TTC549 (cell line): ENCODE data around the gene PTPN22.

ENCODE experiments used
- FAIRE-seq: peaks from 2 replicates; lab custom pipeline; 2012; peaks lifted over from hg19 to GRCh38; lab: Jason Lieb, UNC

PTPN22 gene

DNA sequence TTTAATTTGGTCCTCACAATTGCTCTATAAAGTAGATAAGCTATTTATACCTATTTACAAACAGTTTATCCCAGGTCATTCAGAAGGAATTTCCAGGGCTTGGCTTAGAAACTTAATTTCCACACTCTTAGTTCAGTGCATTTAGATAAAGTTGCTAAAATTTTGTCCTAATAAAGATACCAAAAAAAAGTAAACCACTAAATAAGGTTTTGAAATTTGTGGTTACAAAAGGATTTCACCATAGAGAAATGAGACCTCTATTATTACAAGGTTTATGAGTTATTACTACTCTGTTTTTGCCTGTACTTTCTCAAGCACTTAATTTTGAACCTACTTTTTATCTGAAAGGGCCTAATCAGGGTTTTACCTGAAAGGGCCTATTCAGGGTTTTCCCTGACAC, 22.4 kb downstream of the PTPN22 start:
- no peak for FAIRE-seq

DNA sequence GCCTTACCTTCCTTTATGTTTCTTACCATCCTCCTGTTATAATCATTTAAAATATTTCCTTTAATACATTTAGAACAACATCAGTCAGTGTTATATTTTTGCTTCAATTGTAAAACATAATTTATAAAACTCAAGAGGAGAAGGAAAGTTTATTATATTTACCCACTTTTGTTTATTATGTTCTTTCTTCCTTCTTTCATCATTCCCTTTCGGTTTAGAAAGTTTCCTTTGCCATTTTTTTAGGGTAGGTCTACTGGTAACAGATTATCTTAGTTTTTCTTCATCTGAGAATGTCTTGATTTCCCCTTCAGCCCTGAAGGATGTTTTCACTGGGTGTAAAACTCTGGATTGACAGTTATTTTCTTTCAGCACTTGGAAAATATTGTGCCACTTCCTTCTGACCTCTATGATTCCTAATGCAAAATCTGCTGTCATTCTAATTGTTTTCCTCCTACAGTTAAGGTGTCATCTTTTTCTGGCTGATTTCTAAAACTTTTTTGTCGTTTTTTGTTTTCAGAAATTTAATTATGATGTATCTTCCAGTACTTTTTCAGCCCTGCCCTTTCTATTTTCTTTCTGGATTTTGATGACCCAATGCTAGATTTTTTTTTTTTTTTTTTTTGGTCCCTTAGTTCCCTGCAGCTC, 25.0 kb downstream of the PTPN22 start:
- FAIRE-seq, result no peak

DNA sequence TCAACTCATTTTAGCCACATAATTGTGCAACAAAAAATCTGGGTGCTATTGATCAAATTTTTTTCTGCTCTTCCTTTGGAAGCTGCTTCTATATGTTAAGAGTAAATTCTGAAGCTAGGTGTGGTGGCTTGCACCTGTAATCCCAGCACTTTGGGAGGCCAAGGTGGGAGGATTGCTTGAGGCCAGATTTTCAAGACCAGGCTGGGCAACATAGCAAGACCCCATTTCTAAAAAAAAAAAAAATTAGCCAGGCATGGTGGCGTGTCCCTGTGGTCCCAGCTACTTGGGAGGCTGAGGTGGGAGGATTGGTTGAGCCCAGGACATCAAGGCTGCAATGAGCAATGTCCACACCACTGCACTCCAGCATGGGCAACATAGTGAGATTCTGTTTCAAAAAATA, 35.0 kb downstream of the PTPN22 start:
- FAIRE-seq, result no peak

DNA sequence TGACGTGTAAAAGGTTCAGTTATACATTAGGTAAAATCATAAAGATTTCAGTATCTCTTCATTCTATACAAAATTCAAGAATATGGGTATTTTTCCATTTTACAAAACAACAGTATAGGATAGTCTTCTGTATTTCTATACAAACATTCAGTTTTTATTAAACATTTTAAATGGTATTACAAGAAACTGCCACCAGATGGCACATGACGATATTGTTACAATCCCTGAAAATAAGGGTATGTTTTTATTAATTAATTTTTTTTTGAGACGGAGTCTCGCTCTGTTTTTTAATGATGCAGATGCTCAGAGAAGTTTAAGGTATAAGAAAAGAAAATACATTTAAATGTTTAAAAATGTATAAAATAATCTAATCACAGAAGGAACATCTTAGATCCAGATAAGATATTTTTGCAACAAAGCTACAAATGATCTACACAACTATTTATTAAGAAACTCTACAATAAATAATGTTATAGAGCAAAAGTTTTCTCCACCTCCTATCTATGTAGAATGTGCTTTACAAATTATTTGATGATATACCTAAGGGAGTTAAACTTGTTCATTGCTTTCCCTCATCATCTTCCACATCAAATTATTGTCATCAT, 35.7 kb downstream of the PTPN22 start:
- FAIRE-seq, result peak; percentile 95

DNA sequence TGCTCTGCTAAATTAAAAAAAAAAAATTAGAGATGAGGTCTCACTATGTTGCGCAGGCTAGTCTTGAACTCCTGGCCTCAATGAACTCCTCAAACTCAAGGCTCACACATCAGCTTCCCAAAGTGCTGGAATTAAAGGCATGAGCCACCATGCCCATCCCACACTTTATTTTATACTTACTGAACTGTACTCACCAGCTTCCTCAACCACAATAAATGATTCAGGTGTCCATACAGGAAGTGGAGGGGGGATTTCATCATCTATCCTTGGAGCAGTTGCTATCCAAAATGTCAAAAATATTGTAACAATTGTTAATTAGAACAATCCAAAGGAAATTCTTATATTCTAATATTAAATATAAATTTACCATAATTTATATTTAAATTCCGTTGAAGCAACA, 36.8 kb downstream of the PTPN22 start:
- no peak for FAIRE-seq

DNA sequence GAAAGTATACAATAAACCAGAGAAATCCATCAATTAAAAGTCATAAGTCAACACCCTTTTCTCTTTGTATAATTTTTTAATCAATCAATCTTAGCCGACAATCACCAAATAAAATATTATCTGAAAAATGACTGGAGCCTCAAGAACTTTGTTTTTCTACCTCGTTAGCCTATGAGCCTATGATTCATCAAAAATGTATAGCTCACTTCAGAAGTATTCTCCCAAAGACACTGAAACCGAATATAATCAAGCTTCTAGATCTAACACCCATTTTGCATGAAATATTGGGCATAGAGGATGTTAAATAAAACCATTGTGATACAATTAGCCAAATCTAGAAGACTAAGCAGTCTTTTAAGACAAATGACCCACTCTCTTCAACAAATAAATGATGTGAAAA, 41.5 kb downstream of the PTPN22 start:
- no peak for FAIRE-seq

DNA sequence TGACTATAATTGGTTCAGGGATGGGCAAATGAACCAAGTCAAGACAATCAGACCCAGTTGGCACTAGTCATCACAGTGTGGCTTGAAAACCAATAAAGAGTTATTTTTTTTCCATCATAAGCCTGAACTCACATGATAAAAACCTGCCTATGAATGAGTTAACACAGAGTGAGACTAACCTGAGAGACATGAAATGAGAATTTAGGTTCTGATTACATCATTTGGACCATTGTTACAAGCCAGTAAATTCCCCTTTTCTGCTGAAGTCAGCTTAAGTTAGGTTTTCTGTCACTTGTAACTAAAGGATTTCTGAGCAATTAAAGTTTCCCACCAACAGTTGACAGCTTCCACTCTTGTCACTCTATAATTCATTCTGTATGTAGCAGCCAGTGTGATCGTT, 49.6 kb downstream of the PTPN22 start:
- no peak for FAIRE-seq

DNA sequence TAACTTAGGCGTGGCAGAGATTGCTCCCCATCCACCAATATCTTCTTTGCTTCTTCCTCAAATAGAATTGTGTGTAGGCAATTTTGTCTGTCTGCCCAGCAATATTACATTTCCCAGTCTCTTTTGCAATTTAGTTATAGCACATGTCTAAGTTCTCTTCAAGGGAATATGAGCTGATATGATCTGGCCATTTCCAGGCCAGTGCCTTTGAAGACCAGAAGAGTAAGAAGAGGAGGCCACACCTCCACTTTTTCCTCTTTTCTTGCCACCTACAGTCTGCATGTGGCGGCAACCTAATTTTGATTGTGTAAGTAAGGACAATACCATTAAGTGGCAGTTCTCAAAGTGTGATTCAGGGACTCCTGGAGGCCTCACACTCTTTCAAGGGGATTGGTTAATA, 52.9 kb downstream of the PTPN22 start:
- no peak for FAIRE-seq

DNA sequence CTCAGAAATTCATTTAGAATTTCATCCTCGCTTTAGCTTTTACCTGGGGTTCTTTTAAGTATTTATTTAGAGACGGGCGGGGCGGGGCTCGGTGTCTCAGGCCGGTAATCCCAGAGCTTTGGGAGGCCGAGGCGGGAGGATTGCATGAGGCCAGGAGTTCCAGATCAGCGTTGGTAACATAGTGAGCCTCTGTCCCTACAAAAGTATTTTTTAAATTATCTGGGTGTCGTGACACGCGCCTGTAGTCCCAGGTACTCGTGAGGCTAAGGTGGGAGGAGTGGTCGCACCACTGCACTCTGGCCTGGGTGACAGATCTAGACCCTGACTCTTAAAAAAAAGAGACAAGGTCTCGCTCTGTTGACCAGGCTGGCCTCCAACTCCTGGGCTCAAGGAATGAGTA, 58.3 kb downstream of the PTPN22 start:
- no peak for FAIRE-seq

DNA sequence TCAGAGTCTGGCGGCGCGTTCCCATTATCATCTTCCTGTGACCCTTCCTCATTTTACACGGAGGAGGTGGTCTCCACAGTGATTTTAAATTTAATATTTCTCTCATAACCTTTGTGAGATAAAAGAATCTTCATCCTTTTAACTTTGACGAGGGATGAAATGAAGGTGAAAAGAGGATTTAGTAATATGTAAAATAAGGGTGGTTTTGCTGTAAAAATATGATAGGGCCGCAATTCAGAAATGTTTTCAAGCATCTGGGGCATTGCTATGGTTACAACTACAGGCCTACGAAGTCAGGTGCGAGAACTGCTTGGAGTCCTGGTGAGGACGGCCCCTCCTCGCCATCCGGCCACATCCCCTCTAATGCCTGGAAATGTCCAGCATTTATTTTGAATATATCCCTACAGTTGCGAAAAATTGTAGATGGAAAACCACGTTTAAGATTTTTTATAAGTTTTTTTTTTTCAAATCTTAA, 58.8 kb downstream of the PTPN22 start:
- no peak for FAIRE-seq

DNA sequence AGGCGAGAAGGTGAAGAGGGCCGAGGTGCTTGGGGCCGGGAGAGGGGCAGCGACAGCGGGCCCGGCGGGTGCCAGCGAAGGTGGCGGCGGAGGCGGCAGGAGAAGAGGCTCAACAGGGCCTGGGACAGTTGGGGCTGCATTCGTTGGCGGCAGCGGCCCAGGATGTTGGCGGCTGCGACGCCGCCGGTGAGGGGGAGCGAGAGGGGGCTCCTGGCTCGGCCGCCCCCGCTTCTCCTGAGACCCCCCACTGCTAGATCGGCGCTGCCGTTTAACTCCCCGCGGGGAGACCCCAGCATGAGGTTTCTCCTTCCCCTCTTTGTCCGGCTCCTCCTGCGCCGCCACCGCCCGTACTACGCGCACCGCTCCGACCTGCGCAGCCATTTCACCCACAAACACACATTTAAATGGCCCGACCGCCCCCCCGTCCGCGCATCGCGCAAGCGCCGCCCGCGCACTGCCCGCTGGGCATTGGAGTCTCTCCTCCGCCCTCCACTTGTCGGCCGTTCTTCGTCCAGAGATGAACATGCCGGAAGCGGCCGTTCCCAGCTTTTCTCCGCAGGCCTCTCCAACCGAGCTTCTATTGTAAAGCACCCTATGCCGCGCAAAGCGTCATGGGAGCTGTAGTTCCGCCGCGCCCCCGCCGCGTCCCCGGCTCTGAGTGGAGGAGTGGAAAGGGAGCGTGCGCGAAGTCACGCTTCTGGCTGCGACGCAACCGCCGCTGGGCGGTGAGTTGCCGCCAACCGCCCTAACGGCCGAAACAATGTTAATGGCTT, 59.4 kb downstream of the PTPN22 start, which contains the start of gene RSBN1:
Gene RSBN1, minus strand, starts transcription at position 589 of the 773 bp plus-strand sequence. Its CDS starts 64 bp downstream, at position 525.
- peak; percentile 96 for FAIRE-seq

DNA sequence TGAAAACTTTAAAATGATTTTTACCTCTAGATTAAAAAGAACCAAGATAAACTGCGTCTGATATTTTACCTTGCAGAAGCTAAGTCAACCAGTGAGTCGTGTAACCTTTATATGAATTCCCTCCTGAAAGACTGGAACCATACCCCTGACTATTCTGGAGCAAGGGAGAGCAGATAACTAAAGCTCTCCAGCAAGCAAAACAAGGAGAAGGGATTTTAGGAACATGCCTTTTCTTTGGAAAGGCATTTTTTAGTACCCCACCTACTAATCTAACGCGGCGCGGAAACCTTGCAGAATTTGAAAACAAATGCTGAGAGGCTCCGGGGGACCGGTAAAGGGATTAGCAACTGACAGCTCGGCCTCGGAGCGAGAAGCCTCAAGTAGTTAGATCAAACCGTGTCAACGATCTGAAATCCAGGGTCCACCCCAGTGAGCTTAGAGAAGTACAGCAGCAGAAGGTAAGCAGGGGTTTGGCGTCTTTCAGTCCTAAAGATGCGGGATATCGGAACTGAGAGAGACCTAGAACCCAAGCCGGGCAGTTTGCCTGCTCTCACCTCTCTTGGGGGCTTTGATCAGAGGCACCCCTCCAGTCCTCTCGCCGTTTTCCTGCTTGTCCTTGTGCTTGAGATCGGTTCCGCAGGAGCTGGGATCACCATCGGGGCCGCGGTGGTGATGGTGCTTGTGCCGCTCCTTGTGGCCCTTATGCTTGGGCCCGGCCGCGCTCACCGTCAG, 60.2 kb downstream of the PTPN22 start:
- no peak for FAIRE-seq

DNA sequence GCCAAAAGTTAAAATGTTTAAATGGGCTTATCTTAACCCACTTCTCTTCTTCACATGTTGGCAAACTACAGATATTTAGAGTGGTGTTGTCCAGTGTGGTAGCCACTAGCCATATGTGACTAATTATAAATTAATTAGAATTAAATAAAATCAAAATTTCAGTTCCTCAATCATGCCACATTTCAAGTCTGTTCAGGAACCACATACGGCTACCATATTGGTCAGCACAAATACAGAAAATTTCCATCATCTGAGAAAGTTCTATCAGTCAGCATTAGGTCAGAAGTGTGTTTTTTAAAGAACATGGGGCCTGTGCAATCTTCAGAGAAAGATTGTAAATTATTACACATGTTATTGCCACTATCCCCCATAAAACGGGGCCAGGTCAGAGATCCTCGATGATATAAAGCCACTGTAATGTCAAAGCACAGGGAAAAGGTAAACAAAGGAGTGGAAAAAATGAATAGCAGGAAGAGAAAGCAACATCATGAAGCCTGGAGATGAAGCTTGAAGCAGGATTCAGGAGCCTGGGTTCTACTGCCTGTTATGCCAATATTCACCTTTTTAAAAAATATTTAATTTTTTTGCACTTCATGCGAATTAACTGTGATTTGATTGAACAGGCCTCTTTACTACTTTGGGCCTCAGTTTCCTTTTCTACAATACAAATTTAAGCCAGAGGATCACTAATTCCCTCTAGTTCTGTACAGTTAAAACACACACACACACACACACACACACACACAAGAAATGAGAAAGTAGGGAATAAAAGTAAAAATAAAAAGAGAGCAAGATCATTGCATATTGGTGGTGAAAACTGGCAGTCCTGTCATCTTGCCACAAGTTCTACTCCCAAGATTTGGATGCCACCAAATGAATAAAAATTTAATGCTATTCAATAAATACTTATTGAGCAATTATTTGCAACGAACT, 61.6 kb downstream of the PTPN22 start:
- FAIRE-seq, result no peak

DNA sequence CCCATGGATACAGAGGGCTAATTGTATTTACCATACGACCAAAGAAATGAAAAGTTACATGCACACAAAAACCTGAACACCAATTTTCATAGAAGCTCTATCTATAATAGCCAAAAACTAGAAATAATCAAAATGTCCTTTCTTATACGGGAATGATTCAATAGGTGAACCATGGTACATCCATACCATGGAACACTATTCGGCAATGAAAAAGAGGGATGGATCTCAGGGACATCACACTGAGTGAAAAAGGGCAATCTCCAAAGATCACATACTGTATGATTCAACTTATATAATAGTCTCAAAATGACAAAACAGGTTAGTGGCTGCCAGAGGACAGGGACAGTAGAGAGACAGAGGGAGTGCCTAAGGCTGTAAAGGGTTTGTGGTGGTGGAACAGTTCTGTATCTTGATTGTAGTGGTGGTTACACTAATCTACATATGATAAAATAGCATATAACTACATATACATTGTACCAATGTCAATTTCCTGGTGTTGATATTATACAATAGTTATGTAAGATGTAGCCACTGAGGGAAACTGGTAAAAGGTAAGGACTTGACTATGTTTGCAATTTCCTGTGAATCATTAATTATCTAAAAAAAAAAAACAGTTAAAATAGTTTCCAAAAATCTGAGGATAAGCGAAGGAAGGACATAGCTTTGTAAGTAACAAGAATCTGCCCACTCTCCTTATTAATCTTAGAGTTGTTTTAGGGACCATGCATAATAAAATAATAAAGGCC, 62.9 kb downstream of the PTPN22 start:
- FAIRE-seq, result no peak

DNA sequence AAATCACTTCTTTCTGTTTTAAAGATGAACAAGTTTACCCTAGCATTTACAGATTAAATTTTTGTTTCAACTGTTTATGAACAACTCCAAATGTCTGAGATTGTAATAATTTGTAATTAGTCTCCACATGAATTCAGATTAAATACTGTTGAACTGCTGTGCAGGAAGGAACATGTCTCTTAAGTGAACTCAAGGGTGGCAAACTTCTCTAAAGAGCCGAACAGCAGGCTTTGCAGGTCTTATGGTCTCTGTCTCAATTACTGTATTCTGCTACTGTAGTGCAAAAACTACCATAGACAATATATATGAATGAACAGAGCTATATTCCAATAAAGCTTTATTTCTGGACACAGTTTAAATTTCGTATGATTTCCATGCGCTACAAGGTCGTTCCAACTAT, 65.9 kb downstream of the PTPN22 start:
- FAIRE-seq, result no peak

DNA sequence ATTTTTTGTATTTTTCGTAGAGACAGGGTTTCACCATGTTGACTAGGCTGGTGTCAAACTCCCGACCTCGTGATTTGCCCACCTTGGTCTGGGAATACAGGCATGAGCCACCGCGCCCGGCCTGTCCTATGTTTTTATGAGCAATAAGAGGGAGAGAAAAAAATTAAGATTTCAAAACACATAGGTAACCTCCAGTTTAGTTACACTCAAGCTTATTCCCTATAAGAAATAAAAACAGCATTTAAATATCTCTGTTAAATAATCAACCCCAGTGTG, 66.3 kb downstream of the PTPN22 start:
- FAIRE-seq, result no peak

DNA sequence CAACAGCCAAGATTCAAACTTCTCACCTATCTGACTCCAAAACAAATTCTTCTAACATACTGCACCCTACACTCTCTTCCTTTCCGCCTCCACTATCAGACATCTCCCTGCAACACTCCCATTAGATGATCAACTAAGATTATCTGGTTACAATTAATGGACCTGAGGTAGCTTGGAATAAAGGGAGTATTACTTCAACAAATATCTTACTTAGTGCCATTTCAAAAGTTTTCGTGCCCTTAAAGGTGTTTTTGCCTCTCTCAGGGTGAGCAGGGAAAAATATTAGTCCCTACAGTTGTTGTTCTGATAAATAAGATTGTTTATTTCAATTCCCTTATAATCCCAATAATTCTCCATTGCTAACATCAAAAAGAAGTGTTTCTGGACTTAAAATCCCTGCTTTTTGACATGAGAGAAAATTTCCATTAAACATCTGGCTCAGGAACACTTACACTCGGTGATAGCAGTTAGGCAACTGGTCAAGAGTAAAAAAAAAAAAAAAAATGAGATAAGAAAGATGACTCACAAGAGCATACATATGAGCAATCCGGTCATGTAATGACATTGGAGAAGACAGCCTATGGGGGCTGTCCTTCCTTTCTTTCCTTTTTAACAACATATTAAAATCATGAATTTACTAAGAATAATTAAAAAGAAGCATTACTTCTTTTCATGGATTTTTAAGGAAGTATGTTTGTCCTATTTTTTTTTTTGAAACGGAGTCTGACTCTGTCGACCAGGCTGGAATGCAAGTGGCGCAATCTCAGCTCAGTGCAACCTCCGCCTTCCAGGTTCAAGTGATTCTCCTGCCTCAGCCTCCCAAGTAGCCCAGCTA, 66.9 kb downstream of the PTPN22 start:
- no peak for FAIRE-seq

DNA sequence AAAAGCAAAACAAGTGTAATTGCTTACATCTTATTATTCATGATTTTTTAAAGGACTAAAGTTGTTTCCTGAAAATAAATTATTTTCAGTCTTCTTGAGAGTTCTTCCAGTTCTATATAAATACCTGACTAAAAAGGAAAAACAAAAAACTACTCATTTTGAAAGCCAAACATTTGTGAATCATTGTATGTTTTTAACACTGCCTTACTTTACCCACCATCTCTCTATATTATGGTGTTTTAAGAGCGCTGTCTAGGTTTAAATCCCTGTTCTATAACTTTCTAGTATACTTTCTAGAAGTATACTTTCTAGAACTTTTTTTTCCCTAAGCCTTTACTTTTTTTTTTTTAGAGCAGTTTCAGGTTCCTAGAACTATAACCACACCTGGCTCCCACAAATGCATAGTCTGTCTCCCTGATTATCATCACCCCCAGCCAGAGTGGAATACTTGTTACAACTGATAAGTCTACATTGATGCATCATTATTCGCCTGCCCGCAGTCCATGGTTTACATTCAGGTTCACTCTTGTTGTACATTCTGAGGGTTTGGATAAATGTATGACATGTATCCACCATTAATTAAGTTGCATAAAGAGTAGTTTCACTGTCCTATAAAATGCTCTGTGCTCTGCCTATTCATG, 69.0 kb downstream of the PTPN22 start:
- no peak for FAIRE-seq

DNA sequence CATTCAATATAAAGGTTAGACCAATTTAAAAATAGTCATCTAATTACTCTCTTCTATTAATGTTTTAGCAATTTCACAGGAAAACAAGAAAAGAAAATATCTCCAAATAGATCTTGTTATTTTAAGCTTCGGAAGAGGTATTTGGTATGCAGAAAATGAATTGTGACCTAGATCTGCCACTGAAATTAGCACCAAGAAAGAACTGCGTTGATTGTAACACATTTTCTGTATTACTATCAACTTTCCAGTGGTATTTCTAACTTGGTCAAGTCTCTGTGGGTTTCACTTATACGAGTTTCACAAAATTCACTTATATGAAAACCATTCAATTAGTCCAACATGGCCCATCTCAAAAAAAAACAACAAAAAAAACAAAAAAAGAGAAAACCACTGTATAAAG, 71.0 kb downstream of the PTPN22 start:
- no peak for FAIRE-seq

DNA sequence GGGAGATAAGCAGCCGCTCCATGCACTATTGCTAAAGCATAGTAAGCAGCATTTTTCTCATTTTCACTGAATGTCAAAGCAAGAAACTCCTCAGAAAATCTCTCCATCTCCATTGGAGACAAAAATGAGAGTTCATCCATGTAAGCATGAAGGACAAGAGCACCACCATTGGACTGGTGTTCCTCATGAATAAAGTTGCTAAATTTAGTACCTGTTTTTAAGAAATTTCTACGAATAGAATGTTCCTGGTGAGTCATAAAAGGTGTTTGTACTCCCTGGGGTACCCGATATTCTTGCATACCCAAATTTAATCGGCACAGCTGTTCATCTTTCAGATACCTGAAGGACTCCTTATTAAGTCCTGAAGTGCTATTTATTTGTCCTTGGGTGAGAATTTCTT, 74.0 kb downstream of the PTPN22 start:
- FAIRE-seq, result no peak
